Glomerular endothelial cell (primary cell): ENCODE results near the gene TMED6. TPM values are rescaled to one million over a fixed set of nuclear protein-coding genes. Genes with fewer than 3 reads are reported as not detected.
"Not testable (repeated sequence)": the region's sequence is repeated elsewhere in the genome, so short reads cannot be mapped to it uniquely, and the experiment has no call there.

Experiments used
- DNase-seq: peaks from one replicate; pipeline ENCODE4 v3.0.0-alpha.2; 2011; ENCODE audit warnings: low read depth, low spot score; ENCODE audit errors: extremely low read depth
- total RNA-seq: library from RNA; depleted of rRNA; stranded (reverse); fragments of >200 nt; gene quantifications from 2 replicates; pipeline ENCODE4 v1.2.3, GENCODE V29; 2015

TMED6 gene
- total RNA-seq, 1 donor from 2014 or later: not detected

GRCh38 chr16:69306031-69306430 lies 45.6 kb downstream of the TMED6 start:
- no peak for DNase-seq

GRCh38 chr16:69302301-69302700 lies 49.3 kb downstream of the TMED6 start:
- no peak for DNase-seq

- DNase-seq: no peak
Observed at GRCh38 chr16:69301861-69302260, 49.7 kb downstream of the TMED6 start.

DNA sequence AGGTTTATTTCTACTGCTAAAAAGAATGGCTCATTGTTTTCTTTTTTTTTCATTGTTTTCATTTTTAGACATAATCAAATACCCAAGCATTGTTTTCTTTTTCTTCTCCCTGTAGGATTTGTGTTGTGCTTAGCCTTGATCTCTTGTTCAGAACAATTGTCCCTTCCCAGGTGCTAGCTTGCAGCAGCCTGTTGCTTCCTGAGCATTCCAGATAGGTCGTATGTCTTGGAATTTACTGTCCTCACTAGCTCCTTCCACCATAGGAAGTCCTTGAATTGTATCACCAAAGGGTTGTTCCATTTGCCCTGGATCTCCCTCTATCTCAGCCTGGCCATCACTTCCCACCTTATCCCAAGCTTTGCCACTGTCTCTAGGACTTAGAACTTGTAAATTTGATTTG lies 50.4 kb downstream of the TMED6 start:
- no peak for DNase-seq

DNA sequence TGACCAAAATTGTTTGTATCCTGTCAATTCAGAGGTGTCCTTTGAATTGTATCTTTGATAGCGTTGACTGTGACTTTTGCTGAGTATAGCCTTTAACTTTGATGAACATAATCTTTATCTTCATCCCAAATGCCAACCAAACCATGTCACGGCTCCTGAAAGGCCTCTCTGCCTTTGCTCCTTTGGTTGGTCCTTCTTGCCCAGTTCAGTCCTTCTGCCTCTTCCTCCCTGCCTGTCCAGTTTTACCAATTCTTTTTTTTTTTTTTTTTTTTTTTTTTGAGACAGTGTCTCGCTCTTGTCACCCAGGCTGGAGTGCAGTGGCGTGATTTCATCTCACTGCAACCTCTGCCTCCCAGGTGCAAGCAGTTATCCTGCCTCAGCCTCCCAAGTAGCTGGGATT lies 53.3 kb downstream of the TMED6 start:
- no peak for DNase-seq

DNA sequence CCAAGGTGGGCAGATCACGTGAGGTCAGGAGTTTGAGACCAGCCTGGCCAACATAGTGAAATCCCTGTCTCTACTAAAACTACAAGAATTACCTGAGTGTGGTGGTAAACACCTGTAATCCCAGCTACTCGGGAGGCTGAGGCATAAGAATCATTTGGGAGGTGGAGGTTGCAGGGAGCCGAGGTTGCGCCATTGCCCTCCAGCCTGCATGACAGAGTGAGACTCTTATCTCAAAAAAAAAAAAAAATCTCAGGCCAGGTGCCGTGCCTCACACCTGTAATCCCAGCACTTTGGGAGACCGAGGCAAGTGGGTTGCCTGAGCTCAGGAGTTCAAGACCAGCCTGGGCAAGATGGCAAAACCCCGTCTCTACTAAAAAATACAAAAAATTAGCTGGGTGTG lies 54.8 kb downstream of the TMED6 start:
- not testable (repeated sequence) for DNase-seq

- DNase-seq: no peak
Observed at GRCh38 chr16:69294051-69294450, 57.5 kb downstream of the TMED6 start.

- DNase-seq: no peak
Observed at GRCh38 chr16:69293401-69293800, 58.2 kb downstream of the TMED6 start.

Other genes starting within 250 kb of the TMED6 start
- 0.70 and 6.2 TPM in 2 replicates for gene HAS3, start 246.1 kb downstream of the TMED6 start, total RNA-seq
- gene CHTF8, start 219.2 kb downstream of the TMED6 start, total RNA-seq: 109 and 118 TPM in 2 replicates
- 25.6 and 31.5 TPM in 2 replicates for gene UTP4, start 219.1 kb downstream of the TMED6 start, total RNA-seq
- gene SNTB2, start 164.6 kb downstream of the TMED6 start, total RNA-seq: 51.4 and 85.3 TPM in 2 replicates
- 35.7 and 46.0 TPM in 2 replicates for gene VPS4A, start 40.4 kb downstream of the TMED6 start, total RNA-seq
- gene PDF, start 21.2 kb downstream of the TMED6 start, total RNA-seq: 22.2 and 24.4 TPM in 2 replicates
- 47.9 and 48.7 TPM in 2 replicates for gene COG8, start 12.2 kb downstream of the TMED6 start, total RNA-seq
- gene NIP7, start 12.0 kb downstream of the TMED6 start, total RNA-seq: 22.6 and 25.8 TPM in 2 replicates
- 17.7 and 19.0 TPM in 2 replicates for gene TERF2, start 34.2 kb upstream of the TMED6 start, total RNA-seq
- 102 and 165 TPM in 2 replicates for gene CYB5B, start 72.8 kb upstream of the TMED6 start, total RNA-seq
- 62.2 and 71.0 TPM in 2 replicates for gene NFAT5, start 214.2 kb upstream of the TMED6 start, total RNA-seq